Vagina (tissue), 2 donors: ENCODE data around the gene DBF4B.
"Not testable (repeated sequence)": the region's sequence is repeated elsewhere in the genome, so short reads cannot be mapped to it uniquely, and the experiment has no call there.

Source experiments
- POLR2A ChIP-seq, 2 donors: fragments of 450-650 bp; IDR thresholded peaks; one replicate each; pipeline ENCODE4 v1.6.1; 2017; ENCODE audit warnings: antibody characterized with exemption in 2 of 2, mild to moderate bottlenecking in 2 of 2, moderate library complexity in 2 of 2
- POLR2AphosphoS5 ChIP-seq, 2 donors: sonication (generic); formaldehyde crosslinking; IDR thresholded peaks; one replicate each; pipeline ENCODE4 v1.9.0; 2017; ENCODE audit warnings: antibody characterized with exemption in 2 of 2, mild to moderate bottlenecking in 2 of 2, low read depth in 1 of 2; ENCODE audit not compliant: insufficient read depth in 1 of 2
- TF ChIP-seq, protein P1 (sequence below), 3 experiments: fragments of 450-650 bp in 2 of 3; fragments of 200-600 bp in 1 of 3; sonication (generic) in 1 of 3; IDR thresholded peaks; one replicate each; pipeline ENCODE4 v1.5.1; 2017 to 2019; ENCODE audit warnings: antibody characterized with exemption in 3 of 3, mild to moderate bottlenecking in 2 of 3, moderate library complexity in 2 of 3

DNA sequence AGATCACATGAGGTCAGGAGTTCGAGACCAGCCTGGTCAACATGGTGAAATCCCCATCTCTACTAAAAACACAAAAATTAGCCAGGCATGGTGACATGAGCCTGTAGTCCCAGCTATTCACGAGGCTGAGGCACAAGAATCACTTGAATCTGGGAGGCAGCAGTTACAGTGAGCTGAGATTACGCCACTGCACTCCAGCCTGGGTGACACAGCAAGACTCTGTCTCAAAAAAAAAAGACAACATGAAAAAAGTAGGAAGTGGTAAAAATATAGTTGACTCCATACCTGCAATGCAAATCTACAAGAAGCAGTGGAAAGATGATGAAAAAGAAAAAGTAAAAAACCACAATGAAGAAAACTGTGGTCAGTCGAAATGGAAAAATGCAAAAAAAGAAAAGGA lies 25.2 kb upstream of the DBF4B start:
- TF ChIP-seq, protein P1, sequence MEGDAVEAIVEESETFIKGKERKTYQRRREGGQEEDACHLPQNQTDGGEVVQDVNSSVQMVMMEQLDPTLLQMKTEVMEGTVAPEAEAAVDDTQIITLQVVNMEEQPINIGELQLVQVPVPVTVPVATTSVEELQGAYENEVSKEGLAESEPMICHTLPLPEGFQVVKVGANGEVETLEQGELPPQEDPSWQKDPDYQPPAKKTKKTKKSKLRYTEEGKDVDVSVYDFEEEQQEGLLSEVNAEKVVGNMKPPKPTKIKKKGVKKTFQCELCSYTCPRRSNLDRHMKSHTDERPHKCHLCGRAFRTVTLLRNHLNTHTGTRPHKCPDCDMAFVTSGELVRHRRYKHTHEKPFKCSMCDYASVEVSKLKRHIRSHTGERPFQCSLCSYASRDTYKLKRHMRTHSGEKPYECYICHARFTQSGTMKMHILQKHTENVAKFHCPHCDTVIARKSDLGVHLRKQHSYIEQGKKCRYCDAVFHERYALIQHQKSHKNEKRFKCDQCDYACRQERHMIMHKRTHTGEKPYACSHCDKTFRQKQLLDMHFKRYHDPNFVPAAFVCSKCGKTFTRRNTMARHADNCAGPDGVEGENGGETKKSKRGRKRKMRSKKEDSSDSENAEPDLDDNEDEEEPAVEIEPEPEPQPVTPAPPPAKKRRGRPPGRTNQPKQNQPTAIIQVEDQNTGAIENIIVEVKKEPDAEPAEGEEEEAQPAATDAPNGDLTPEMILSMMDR (IDR thresholded peaks at IDR 0.05) = not testable (repeated sequence)
- not testable (repeated sequence) for TF ChIP-seq POLR2A (IDR thresholded peaks at IDR 0.05); POLR2AphosphoS5 (IDR thresholded peaks at IDR 0.05; ENCODE audit: insufficient read depth in 1 of 2, low read depth in 1 of 2)
